Kidney epithelial cell (primary cell): ENCODE data around the gene PAK6. TPM values are rescaled to one million over a fixed set of nuclear protein-coding genes. Genes with fewer than 3 reads are reported as not detected.

Experiments
- DNase-seq: peaks from one replicate; pipeline ENCODE4 v3.0.0-alpha.2; 2010; ENCODE audit warnings: low read depth
- H3K27me3 ChIP-seq: 2 replicates; pipeline ENCODE4 v1.6.0; 2011; ENCODE audit warnings: low read length; ENCODE audit not compliant: control insufficient read depth, insufficient read depth
- H3K36me3 ChIP-seq: 2 replicates; pipeline ENCODE4 v1.5.1; 2011; ENCODE audit warnings: low read length; ENCODE audit not compliant: control insufficient read depth, insufficient read depth
- H3K4me3 ChIP-seq: 2 replicates; pipeline ENCODE4 v1.5.1; 2011; ENCODE audit warnings: low read depth, mild to moderate bottlenecking, control low read depth, low read length
- CTCF ChIP-seq: IDR thresholded peaks from 2 replicates; pipeline ENCODE4 v1.5.1; 2011; ENCODE audit warnings: mild to moderate bottlenecking, moderate library complexity, low read length, control low read depth, inconsistent platforms; ENCODE audit not compliant: insufficient read depth, poor library complexity, severe bottlenecking
- total RNA-seq: library from RNA; depleted of rRNA; stranded (reverse); fragments of >200 nt; gene quantifications from 2 replicates; pipeline ENCODE4 v1.2.3, GENCODE V29; 2015

PAK6 gene
- total RNA-seq, 1 donor from 2014 or later, result 15.3 TPM

DNA sequence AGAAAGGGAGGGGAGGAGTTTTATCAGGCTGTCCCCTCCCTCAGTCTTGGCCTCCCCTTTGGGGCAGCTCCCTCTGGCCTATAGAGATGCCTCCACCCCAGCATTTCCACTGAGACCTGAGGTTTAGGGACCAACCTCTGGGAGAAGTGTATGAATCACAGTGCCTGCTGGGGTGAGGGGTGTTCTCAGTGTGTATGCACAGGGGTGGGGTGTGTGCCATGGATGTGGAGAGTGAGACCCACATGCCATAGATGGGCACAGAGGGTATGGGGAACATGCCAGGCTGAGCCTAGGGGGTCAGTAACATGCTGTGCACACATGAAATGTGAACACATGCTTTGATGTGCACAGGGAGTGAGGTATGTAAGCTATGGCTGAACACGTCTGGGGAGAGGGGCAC, 56.4 kb downstream of the PAK6 start:
- H3K27me3 ChIP-seq, result peaks cover 62% of the 10 kb centered on the region
- no peak for TF ChIP-seq CTCF
- H3K4me3 ChIP-seq, result no peak overlapping the region
- H3K36me3 ChIP-seq, result no peaks in the 10 kb centered on the region
- DNase-seq, result no peak

- TF ChIP-seq CTCF, result no peak
- Histone ChIP-seq H3K27me3 (peaks cover 59% of the 10 kb centered on the region), H3K36me3 (no peaks in the 10 kb centered on the region), H3K4me3 (no peak overlapping the region)
- no peak for DNase-seq
Measured at GRCh38 chr15:40295877-40296560, 57.2 kb downstream of the PAK6 start.

DNA sequence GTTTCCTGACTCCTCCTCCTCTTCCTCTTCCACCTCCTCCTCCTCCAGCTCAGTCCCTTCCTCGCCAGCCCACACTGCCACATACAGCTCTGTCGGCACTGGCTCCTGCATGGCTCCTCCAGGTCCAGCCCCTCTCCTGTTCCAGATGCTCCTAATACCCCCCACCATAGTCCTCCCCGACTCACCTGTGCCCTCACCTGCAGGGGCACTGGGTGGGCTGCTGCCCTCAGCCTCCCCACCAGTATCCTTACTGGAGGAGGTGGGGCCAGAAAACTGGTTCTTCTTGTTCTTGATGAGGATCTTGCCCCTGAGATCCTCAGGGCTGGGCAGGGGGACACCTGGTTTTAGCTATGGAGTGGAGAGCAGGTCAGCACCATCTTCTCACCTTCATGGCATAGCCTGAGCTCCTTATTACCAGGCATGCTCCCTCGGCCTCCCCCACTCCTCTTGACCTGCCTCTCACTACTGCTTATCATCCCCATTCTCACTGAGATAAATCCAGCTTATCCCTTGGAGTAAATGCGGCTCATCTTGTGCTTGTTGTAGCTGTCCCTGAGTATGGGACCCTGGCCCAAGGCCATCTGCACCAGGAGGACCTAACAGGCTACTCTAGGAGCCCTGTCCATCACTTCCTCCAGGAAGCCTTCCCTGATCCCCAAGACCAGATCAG, 57.8 kb downstream of the PAK6 start:
- TF ChIP-seq CTCF, result no peak
- Histone ChIP-seq H3K27me3 (peaks cover 54% of the 10 kb centered on the region), H3K4me3 (no peak overlapping the region), H3K36me3 (no peaks in the 10 kb centered on the region)
- DNase-seq, result no peak

DNA sequence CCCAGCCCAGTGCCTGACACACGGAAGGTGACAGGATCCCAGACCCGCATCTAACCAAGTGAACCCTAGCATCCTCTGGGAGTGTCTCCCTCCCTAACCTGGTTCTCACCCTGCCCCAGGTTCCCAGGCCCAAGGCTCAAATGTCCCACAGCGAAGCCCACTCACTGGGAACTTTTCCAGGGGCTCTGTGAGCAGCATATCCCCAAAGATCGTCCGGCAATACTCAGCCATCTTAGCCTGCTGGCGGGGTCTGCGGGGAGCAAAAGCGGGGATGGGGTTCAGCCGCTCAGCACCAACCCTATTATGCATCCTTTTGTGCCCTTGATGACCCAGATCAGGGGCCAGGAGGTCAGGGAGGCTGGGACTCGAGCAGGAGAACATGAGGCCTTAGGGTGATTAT, 58.5 kb downstream of the PAK6 start:
- Histone ChIP-seq H3K27me3 (peaks cover 52% of the 10 kb centered on the region), H3K36me3 (no peaks in the 10 kb centered on the region)
- no peak for TF ChIP-seq CTCF

DNA sequence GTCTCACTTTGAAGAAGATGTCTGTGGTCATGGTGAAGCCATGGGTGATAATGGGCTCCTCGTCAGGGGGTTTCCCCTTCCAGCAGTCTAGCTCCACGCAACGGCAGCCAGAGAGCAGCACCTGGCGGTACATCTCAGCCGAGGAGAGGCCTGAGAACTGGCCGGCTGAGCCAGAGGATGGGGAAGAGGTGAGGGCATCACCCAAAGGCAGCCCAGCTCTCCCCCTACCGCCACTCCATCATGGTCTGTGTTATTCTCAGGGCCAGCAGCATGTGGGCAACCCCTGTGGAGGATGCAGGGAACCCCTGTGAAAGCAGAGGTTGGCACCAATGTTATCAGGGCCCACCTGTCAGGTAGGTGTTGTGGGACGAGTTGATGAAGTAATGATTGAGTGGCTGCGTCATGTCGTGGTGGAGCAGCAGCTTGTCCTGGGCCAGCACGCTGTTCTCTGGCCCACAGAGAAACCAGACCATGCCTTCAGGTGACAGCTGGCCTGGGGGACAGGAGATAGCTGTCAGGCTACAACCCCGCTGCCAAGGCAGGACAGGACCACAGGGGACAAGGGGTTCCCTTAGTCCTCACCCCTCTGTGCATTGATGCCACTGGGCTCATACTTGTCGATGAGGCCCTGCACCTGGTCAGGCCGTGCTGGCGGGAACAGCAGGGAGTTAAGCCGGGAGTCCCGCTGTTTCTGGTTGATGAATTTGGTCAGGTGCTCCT, 59.5 kb downstream of the PAK6 start:
- no peak for DNase-seq
- Histone ChIP-seq H3K4me3 (no peak overlapping the region), H3K36me3 (no peaks in the 10 kb centered on the region), H3K27me3 (peaks cover 52% of the 10 kb centered on the region)
- TF ChIP-seq CTCF, result no peak

More for the DNA sequence above, 58.5 kb downstream of the PAK6 start:
- no peak for DNase-seq
- no peak overlapping the region for H3K4me3 ChIP-seq
